GM15510 (cell line): ENCODE results near the gene GGA3.

Source experiments
- POLR2A ChIP-seq: IDR thresholded peaks from 3 replicates; pipeline ENCODE4 v1.6.1; 2011; ENCODE audit warnings: borderline replicate concordance; ENCODE audit not compliant: insufficient read length; ENCODE audit errors: extremely low read depth

The GGA3 gene

DNA sequence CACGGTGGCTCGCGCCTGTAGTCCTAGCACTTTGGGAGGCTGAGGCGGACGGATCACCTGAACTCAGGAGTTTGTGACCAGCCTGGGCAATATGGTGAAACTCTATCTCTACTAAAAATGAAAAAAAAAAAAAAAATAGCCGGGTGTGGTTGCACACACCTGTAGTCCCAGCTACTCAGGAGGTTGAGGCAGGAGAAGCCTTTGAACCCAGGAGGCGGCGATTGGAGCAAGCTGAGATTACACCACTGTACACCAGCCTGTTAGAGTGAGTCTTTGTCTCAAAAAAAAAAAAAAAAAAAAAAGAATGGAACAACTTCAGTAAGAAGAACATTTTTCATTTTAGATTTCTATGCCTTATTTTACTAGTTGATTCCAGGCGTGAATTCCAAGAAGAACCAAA, 53.2 kb downstream of the GGA3 start:
- no peak for TF ChIP-seq POLR2A

DNA sequence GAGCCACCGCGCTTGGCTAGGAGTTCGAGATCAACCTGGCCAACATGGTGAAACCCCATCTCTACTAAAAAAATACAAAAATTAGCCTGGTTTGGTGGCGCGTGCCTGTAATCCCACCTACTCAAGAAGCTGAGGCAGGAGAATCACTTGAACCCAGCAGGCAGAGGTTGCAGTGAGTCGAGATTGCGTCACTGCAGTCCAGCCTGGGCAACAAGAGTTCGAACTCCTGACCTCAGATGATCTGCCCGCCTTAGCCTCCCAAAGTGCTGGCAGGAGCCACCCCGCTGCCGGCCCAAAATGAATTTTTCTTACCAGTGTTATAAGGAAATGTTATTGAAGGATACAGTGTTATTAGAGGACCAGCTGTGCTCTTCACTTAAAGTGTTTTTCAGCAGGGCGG, 53.6 kb downstream of the GGA3 start:
- TF ChIP-seq POLR2A: no peak

DNA sequence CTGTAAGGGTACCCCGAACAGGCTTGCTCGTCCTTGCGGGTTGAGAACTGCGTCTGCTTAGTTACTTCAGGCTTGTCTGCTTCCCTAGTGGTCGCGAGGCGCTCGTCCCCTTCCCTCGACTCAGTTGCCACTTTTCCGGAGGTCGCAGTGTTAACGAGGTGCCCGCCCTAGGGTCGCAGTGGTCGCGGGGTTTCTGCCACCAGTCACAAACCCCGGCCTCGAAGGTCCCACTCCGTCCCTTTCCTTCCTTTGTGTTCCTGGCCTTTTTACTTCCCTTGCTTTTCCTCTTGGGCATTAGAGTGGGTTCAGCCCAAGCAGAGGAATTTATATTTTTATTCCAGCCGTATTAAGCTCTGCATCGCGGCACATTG, 55.6 kb downstream of the GGA3 start:
- TF ChIP-seq POLR2A: no peak

DNA sequence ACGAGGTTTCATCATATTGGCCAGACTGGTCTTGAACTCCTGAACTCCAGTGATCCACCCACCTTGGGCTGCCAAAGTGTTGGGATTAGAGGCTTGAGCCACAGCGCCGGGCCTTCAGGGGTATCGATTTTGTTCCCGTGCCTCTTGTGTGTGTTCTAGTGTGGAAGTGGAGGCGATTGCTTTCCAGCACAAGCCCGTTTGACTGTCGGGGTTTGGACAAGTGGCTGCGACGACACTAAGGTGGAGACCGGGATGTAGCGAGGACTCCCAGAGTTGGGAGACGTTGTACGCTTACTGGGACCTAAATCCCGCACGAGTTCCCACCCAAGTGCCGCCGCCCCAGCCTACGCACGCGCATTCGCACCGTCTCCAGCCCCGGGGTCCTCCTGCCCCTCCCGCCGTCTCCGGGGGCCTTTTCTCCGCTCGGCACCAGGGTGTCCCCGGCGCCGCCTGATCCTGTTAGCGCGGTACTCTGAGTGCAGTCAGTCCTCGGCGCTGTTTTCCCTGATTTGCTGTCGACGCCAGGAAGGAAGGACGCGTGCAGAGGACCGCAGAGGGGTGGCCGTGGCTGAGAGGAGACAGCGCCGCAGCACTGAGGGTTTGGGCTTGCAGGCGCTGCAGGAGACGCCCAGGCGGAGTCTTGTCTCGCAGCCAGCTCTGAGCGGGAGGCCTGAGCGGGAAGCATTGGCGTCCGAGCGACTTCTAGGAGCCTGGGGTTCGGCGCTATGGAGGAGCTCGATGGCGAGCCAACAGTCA, 56.2 kb downstream of the GGA3 start, which contains the start of gene NUP85:
Gene NUP85, plus strand, starts transcription at position 643 of the 756 bp plus-strand sequence. Its CDS starts 83 bp downstream, at position 726.
- peak; percentile 70 for TF ChIP-seq POLR2A

DNA sequence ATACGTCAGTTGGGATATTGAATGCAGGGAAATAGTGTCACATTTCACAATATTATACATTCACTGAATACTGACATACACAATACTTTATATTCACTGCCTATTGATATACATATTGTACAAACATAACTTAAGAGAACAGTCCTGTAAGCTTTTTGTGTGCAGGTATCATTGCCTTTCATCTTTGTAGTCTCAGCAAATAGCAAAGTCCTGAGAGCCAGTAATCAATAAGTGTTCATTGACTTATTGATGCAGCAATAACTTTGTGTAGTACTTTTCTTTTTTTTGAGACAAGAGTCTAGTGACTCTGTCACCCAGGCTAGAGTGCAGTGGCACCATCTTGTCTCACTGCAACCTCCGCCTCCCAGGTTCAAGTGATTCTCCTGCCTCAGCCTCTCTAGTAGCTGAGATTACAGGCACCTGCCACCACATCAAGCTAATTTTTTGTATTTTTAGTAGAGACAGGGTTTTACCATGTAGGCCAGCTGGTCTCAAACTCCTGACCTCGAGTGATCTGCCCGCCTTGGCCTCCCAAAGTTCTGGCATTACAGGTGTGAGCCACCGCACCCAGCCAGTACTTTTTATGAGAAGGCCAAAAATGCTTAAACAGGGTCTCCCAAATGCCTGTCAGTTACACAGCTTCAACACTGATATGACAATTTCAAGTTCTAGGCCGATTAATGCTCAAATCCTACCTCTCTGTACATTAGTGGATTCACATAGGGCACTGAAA, 61.4 kb downstream of the GGA3 start:
- no peak for TF ChIP-seq POLR2A

DNA sequence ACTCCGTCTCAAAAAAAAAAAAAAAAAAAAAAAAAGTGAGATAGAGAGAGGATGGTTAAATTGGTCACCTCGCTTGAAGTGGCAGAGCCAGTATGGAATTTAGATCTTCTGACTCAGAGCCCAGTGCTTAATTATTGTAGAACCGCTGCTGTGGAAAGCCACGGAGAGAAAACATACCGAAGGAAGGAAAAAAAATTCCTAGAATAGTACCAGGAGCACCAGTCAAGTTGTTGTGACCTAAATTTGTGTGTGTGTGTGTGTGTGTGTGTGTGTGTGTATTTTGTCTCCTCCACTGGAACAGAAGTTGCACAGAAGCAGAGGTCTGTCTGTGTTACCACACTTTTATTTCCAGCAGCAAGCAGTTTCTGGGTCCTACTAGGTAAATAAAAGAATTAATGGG, 66.5 kb downstream of the GGA3 start:
- no peak for TF ChIP-seq POLR2A

DNA sequence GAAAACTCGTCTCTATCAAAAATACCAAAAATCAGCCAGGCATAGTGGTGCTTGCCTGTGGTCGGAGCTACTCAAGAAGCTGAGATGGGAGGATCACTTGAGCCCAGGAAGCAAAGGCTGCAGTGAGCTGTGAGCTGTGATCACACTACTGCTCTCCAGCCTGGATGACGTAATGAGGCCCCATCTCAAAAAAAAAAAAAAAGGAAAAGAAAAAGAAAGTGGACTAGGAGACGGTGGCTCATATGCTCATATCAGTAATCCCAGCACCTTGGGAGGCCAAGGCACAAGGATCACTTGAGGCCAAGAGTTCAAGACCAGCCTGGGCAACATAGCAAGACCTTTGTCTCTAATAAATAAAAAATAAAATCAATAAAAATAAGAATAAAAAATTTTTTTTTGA, 69.8 kb downstream of the GGA3 start:
- TF ChIP-seq POLR2A: no peak

DNA sequence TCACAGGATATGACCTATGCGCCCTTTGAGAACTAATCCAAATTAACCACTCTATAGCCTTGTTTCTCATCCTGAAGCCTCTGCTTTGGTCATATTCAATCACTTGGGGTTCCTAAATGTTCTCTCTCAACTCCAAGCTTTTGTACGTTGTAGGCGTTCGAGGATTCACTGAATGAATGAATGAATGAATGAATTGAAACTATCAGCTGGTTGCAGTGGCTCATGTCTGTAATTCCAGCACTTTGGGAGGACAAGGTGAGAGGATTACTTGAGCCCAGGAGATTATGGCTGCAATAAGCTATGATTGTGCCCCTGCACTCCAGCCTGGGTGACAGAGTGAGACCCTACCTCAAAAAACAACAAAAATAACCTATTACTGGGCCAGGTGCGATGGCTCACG, 72.8 kb downstream of the GGA3 start:
- TF ChIP-seq POLR2A: no peak
